HFFc6 (cell line): ENCODE results near the gene ST6GALNAC6. TPM values are rescaled to one million over a fixed set of nuclear protein-coding genes. Genes with fewer than 3 reads are reported as not detected.

ENCODE experiments used
- DNase-seq: peaks from one replicate; pipeline ENCODE4 v3.0.0-alpha.2; 2018
- H3K27ac Mint-ChIP-seq: 2 replicates; pipeline ENCODE4 v1.8.0; 2020; ENCODE audit warnings: mild to moderate bottlenecking, mixed read lengths
- H3K27me3 Mint-ChIP-seq: 2 replicates; pipeline ENCODE4 v1.8.0; 2021; ENCODE audit warnings: mild to moderate bottlenecking, moderate library complexity, mixed read lengths; ENCODE audit not compliant: insufficient read depth
- H3K36me3 Mint-ChIP-seq: 2 replicates; pipeline ENCODE4 v1.8.0; 2021; ENCODE audit warnings: low read depth, mixed read lengths
- H3K4me1 Mint-ChIP-seq: 2 replicates; pipeline ENCODE4 v1.8.0; 2020; ENCODE audit warnings: low read depth, mixed read lengths
- H3K4me3 Mint-ChIP-seq: 2 replicates; pipeline ENCODE4 v1.8.0; 2020; ENCODE audit warnings: mild to moderate bottlenecking, moderate library complexity, mixed read lengths
- H3K9me3 Mint-ChIP-seq: 2 replicates; pipeline ENCODE4 v1.8.0; 2020; ENCODE audit warnings: mild to moderate bottlenecking, mixed read lengths
- total RNA-seq, 6 experiments: library from RNA; stranded (reverse); fragmentation: NEBNext Ultra II Directional; extraction: Animal tissue kit (Norgen Biotek cat#: 25700); gene quantifications; 2 replicates in 1 of 6; 3 replicates in 5 of 6; pipeline ENCODE4 v1.2.3, GENCODE V29; 2021
- TF ChIP-seq, protein P1 (sequence below): fragments of 200-600 bp; sonication (generic); IDR thresholded peaks from 2 replicates; pipeline ENCODE4 v1.5.0; 2021; ENCODE audit warnings: antibody characterized with exemption, mild to moderate bottlenecking

Gene ST6GALNAC6
- total RNA-seq, 6 experiments from 2014 or later, result 29.3 to 40.6 (median 34.2) TPM

DNA sequence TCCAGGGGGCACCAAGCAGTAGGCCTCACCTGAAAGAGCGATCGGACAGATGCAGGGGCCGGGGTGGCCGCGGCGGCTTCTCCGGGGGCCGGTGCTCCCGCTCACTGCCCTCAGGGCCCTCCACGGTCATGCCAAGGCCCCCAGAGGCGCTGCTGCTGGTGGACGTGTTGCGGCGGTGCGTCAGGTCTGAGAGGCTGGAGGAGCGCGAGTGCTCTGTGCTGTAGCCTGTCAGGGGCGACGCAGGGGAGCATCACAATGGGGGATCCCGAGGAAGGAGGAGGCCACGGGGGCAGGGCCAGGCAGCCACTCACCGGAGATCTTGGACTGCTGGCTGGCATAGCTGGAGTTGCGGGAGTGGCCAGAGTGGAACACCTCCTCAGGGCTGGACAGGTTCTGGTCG lies 45.9 kb upstream of the ST6GALNAC6 start:
- TF ChIP-seq, protein P1, sequence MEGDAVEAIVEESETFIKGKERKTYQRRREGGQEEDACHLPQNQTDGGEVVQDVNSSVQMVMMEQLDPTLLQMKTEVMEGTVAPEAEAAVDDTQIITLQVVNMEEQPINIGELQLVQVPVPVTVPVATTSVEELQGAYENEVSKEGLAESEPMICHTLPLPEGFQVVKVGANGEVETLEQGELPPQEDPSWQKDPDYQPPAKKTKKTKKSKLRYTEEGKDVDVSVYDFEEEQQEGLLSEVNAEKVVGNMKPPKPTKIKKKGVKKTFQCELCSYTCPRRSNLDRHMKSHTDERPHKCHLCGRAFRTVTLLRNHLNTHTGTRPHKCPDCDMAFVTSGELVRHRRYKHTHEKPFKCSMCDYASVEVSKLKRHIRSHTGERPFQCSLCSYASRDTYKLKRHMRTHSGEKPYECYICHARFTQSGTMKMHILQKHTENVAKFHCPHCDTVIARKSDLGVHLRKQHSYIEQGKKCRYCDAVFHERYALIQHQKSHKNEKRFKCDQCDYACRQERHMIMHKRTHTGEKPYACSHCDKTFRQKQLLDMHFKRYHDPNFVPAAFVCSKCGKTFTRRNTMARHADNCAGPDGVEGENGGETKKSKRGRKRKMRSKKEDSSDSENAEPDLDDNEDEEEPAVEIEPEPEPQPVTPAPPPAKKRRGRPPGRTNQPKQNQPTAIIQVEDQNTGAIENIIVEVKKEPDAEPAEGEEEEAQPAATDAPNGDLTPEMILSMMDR, result no peak
- H3K9me3 Mint-ChIP-seq, result no peaks in the 10 kb centered on the region
- DNase-seq, result no peak
- no peak overlapping the region for H3K27ac Mint-ChIP-seq
- peaks cover 12% of the 10 kb centered on the region for H3K4me1 Mint-ChIP-seq
- no peaks in the 10 kb centered on the region; the same call in 1 of the 2 replicates for H3K36me3 Mint-ChIP-seq
- no peaks in the 10 kb centered on the region; the same call in 1 of the 2 replicates for H3K27me3 Mint-ChIP-seq
- no peak overlapping the region for H3K4me3 Mint-ChIP-seq

- H3K4me3 Mint-ChIP-seq, result no peak overlapping the region
- no peaks in the 10 kb centered on the region for H3K9me3 Mint-ChIP-seq
- H3K27ac Mint-ChIP-seq, result no peak overlapping the region
- H3K27me3 Mint-ChIP-seq, result no peaks in the 10 kb centered on the region; the same call in 1 of the 2 replicates
- DNase-seq, result no peak
- H3K4me1 Mint-ChIP-seq, result peaks cover 12% of the 10 kb centered on the region
- no peaks in the 10 kb centered on the region; the same call in 1 of the 2 replicates for H3K36me3 Mint-ChIP-seq
- TF ChIP-seq, protein P1, result no peak
Measured at GRCh38 chr9:127944586-127945218, 45.3 kb upstream of the ST6GALNAC6 start.

DNA sequence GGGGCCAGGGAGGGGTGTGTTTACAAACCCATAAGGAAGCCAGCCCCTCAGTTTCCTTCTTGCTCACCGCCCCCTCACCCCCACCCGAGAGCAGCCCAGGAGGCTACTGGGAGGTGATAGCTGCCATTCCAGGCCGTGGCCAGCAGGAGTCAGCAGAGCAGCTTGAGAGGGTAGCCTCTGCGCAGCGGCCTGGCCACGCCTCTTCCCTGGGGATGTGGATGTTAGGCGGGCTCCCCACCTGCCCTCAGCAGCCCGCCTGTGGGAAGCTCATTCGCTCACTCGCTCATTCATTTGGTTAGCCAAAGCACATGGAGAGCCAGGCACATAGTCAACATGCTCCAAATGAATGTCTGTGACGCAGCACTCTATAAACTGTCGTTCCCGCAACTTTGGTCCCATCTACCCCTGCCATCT lies 44.3 kb upstream of the ST6GALNAC6 start:
- H3K4me3 Mint-ChIP-seq, result no peak overlapping the region
- no peaks in the 10 kb centered on the region; the same call in 1 of the 2 replicates for H3K36me3 Mint-ChIP-seq
- no peak overlapping the region; the same call in 1 of the 2 replicates for H3K27ac Mint-ChIP-seq
- TF ChIP-seq, protein P1, result peak; percentile 95
- H3K4me1 Mint-ChIP-seq, result peaks cover 12% of the 10 kb centered on the region
- peak; percentile 61 for DNase-seq
- no peaks in the 10 kb centered on the region for H3K9me3 Mint-ChIP-seq
- H3K27me3 Mint-ChIP-seq, result no peaks in the 10 kb centered on the region; the same call in 1 of the 2 replicates

DNA sequence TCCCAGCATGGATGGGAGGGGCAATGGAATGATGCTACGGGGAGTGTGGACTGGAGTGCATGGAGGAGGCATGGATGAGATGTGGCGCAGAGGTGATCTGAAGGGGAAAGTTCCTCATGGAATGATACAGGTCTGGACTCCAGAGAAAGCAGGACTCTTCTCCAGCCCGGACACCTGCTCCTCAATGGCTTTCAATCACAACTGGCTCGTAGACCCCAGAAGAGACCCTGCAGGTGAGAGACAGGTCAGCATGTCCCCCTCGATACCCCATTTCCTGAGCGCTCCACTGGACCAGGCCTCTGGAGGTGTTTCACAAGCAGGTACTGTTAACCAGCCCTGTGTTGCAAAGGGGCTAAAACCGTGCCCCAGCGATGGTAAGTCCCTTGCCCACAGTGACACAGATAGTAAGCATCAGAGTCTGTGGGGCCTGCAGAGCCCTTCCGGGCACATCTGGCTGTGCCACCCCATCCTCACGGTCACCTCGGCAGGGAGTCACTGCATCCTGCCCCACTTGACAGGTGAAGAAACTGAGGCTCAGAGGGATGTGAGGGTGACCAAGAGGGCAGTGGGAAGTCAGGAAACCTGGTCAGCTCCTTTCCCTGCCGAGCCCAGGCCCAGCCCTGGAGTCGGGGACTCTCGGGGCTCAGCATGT lies 43.7 kb upstream of the ST6GALNAC6 start:
- Mint-ChIP-seq H3K9me3 (no peaks in the 10 kb centered on the region), H3K4me3 (no peak overlapping the region), H3K36me3 (no peaks in the 10 kb centered on the region; the same call in 1 of the 2 replicates), H3K4me1 (peaks cover 12% of the 10 kb centered on the region), H3K27me3 (no peaks in the 10 kb centered on the region; the same call in 1 of the 2 replicates), H3K27ac (no peak overlapping the region)
- DNase-seq, result no peak
- TF ChIP-seq, protein P1, result peak; percentile 4; the same call in 1 of the 2 replicates

DNA sequence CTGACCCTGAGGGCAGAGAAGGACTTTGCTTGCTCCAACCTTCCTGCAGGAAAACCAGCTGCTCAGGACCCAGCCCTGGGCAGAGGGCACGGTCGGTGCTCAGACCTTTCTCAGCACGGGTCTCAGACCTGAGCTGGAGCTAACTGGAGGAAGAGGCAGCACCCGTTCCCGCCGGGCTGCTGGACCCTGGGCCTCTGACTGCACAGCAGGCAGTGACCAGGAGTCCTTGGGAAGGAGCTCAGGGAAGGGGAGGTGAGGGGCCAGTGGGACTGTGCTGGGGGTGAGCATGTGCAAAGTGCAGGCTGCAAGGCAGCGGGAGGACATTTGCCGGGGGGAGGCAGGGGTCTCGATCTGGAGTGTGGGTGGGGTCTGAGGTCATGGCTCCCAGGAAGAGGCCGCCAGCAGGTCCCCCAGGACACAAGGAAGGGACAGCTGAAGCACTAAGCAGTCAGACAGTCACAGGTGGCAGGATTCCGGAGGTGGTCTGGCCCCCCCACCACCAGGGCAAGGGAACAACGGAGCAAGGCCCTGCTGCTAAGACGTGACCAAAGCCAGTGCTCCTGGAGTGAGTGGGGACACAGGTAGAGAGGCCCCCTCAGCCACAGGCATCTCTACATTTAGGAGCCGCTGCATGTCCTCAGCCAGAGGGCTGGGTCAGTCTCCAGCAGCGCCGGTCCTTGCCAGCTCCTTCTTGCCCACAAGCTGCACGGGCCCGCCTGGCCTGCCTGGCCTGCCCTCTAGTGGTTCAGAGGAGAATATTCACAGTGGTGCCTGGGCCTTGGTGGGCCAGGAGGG lies 43.0 kb upstream of the ST6GALNAC6 start:
- H3K27me3 Mint-ChIP-seq, result peaks cover 4% of the 10 kb centered on the region; the same call in 1 of the 2 replicates
- no peaks in the 10 kb centered on the region; the same call in 1 of the 2 replicates for H3K36me3 Mint-ChIP-seq
- peak; percentile 45 for DNase-seq
- H3K27ac Mint-ChIP-seq, result no peak overlapping the region
- peaks cover 17% of the 10 kb centered on the region for H3K4me1 Mint-ChIP-seq
- no peak overlapping the region for H3K4me3 Mint-ChIP-seq
- H3K9me3 Mint-ChIP-seq, result no peaks in the 10 kb centered on the region
- TF ChIP-seq, protein P1, result peak; percentile 95
